GM21825 (cell line): ENCODE data around the gene MANEAL.
"Not testable (repeated sequence)": the region's sequence is repeated elsewhere in the genome, so short reads cannot be mapped to it uniquely, and the experiment has no call there.

Experiments used
- ATAC-seq: cut with Tn5 transposase; IDR thresholded peaks from one replicate; pipeline ENCODE4 v1.9.1; 2021; ENCODE audit warnings: mild to moderate bottlenecking, moderate library complexity; ENCODE audit not compliant: unreplicated experiment

Gene MANEAL

GRCh38 chr1:37793773-37794371 is at the start of gene MANEAL:
MANEAL (plus strand) TSS chr1:37793847; CDS start chr1:37794183, 336 bp downstream.
- peak; percentile 61 for ATAC-seq

- ATAC-seq: no peak
Measured at GRCh38 chr1:37746806-37747205, 46.8 kb upstream of the MANEAL start.

- ATAC-seq: no peak
Measured at GRCh38 chr1:37748565-37748964, 45.1 kb upstream of the MANEAL start.

- ATAC-seq: no peak
Measured at GRCh38 chr1:37752213-37752582, 41.4 kb upstream of the MANEAL start.

GRCh38 chr1:37752583-37753471 is 40.8 kb upstream of the MANEAL start:
- no peak for ATAC-seq

- ATAC-seq: no peak
Measured at GRCh38 chr1:37753473-37754321, 40.0 kb upstream of the MANEAL start.

- no peak for ATAC-seq
Measured at GRCh38 chr1:37755290-37755689, 38.4 kb upstream of the MANEAL start.

- ATAC-seq: no peak
Measured at GRCh38 chr1:37755951-37756560, 37.6 kb upstream of the MANEAL start.

- ATAC-seq: no peak
Measured at GRCh38 chr1:37759451-37759850, 34.2 kb upstream of the MANEAL start.

- no peak for ATAC-seq
Measured at GRCh38 chr1:37761416-37762095, 32.1 kb upstream of the MANEAL start.

- no peak for ATAC-seq
Measured at GRCh38 chr1:37762516-37762915, 31.1 kb upstream of the MANEAL start.

- ATAC-seq: no peak
Measured at GRCh38 chr1:37763791-37764413, 29.7 kb upstream of the MANEAL start.

- no peak for ATAC-seq
Measured at GRCh38 chr1:37764414-37764825, 29.2 kb upstream of the MANEAL start.

- ATAC-seq: no peak
Measured at GRCh38 chr1:37764888-37765441, 28.7 kb upstream of the MANEAL start, which contains the start of gene EPHA10. EPHA10 (minus strand) TSS chr1:37765120; CDS start chr1:37765066, 54 bp downstream.

- no peak for ATAC-seq
Measured at GRCh38 chr1:37765916-37766664, 27.6 kb upstream of the MANEAL start.

GRCh38 chr1:37767488-37767887 is 26.2 kb upstream of the MANEAL start:
- ATAC-seq: no peak

GRCh38 chr1:37771440-37771839 is 22.2 kb upstream of the MANEAL start:
- not testable (repeated sequence) for ATAC-seq

GRCh38 chr1:37776946-37777516 is 16.6 kb upstream of the MANEAL start:
- ATAC-seq: no peak
